GM18873 (cell line): Measurements from ENCODE around the gene FBXW4.

Experiments used
- ATAC-seq: cut with Tn5 transposase; IDR thresholded peaks from one replicate; pipeline ENCODE4 v1.9.1; 2021; ENCODE audit warnings: mild to moderate bottlenecking, moderate library complexity, moderate number of reproducible peaks; ENCODE audit not compliant: unreplicated experiment, low FRiP score

The FBXW4 gene

GRCh38 chr10:101694674-101695403 lies at the start of gene FBXW4:
Gene FBXW4 (minus strand): TSS chr10:101695170. CDS start chr10:101695105, 65 bp downstream.
- ATAC-seq = peak; percentile 8

GRCh38 chr10:101744267-101744666 lies 49.3 kb upstream of the FBXW4 start:
- ATAC-seq = no peak

GRCh38 chr10:101741938-101742337 lies 47.0 kb upstream of the FBXW4 start:
- ATAC-seq = no peak

GRCh38 chr10:101736666-101737065 lies 41.7 kb upstream of the FBXW4 start:
- ATAC-seq = no peak

- ATAC-seq = no peak
Observed at GRCh38 chr10:101732096-101732495, 37.1 kb upstream of the FBXW4 start.

GRCh38 chr10:101726115-101726387 lies 31.1 kb upstream of the FBXW4 start:
- ATAC-seq = no peak

GRCh38 chr10:101725296-101726114 lies 30.5 kb upstream of the FBXW4 start:
- ATAC-seq = no peak

GRCh38 chr10:101724446-101724845 lies 29.5 kb upstream of the FBXW4 start:
- ATAC-seq = no peak

- ATAC-seq = no peak
Observed at GRCh38 chr10:101723176-101723575, 28.2 kb upstream of the FBXW4 start.

GRCh38 chr10:101721806-101722205 lies 26.8 kb upstream of the FBXW4 start:
- ATAC-seq = no peak

GRCh38 chr10:101720606-101721230 lies 25.7 kb upstream of the FBXW4 start:
- ATAC-seq = no peak

- no peak for ATAC-seq
Observed at GRCh38 chr10:101718690-101719275, 23.8 kb upstream of the FBXW4 start.

GRCh38 chr10:101716891-101717659 lies 22.1 kb upstream of the FBXW4 start:
- ATAC-seq = no peak

- ATAC-seq = no peak
Observed at GRCh38 chr10:101712997-101713396, 18.0 kb upstream of the FBXW4 start.

GRCh38 chr10:101710793-101711192 lies 15.8 kb upstream of the FBXW4 start:
- ATAC-seq = no peak

GRCh38 chr10:101710059-101710695 lies 15.2 kb upstream of the FBXW4 start:
- no peak for ATAC-seq

- ATAC-seq = no peak
Observed at GRCh38 chr10:101709359-101710058, 14.5 kb upstream of the FBXW4 start.

GRCh38 chr10:101708870-101709269 lies 13.9 kb upstream of the FBXW4 start:
- no peak for ATAC-seq

- ATAC-seq = no peak
Observed at GRCh38 chr10:101708073-101708472, 13.1 kb upstream of the FBXW4 start.
